SK-N-SH (cell line): Measurements from ENCODE around the gene ADAM33. TPM values are rescaled to one million over a fixed set of nuclear protein-coding genes. Genes with fewer than 3 reads are reported as not detected.

ENCODE experiments used
- CTCF ChIA-PET: fragments of 300-600, 350-600 bp; formaldehyde crosslinking; extraction: SDS; loops from one replicate; lab custom pipeline; 2021; lab: Yijun Ruan, JAX
- POLR2A ChIA-PET: fragments of 350-600 bp; sonication (Branson Sonifier 250); formaldehyde crosslinking; extraction: SDS; loops from one replicate; lab custom pipeline; 2020; ENCODE audit warnings: antibody characterized with exemption, inconsistent platforms; lab: Yijun Ruan, JAX
- DNase-seq: peaks from one replicate; pipeline ENCODE4 v3.0.0; 2012
- H2AFZ ChIP-seq: fragments of 200-600 bp; sonication (generic); 2 replicates; pipeline ENCODE4 v1.8.1; 2016; ENCODE audit warnings: antibody characterized with exemption, mild to moderate bottlenecking, low read depth
- H3F3A ChIP-seq: fragments of 200-600 bp; sonication (generic); replicated peaks from 2 replicates; pipeline ENCODE3; 2016; ENCODE audit warnings: antibody characterized with exemption, mild to moderate bottlenecking; ENCODE audit not compliant: insufficient read depth
- H3K27ac ChIP-seq, 2 experiments: fragments of 200-500 bp in 1 of 2; fragments of 200-600 bp in 1 of 2; sonication (Bioruptor generic) in 1 of 2; sonication (generic), shearing (Covaris generic) in 1 of 2; 2 replicates each; pipeline versions ENCODE4 v1.5.1 to v1.6.1; 2014 to 2016; ENCODE audit warnings: low read depth in 2 of 2, inconsistent platforms in 1 of 2, low read length in 1 of 2, mild to moderate bottlenecking in 1 of 2, mixed read lengths in 1 of 2
- H3K27me3 ChIP-seq: fragments of 200-600 bp; sonication (generic), shearing (Covaris generic); 2 replicates; pipeline ENCODE4 v1.6.1; 2016; ENCODE audit warnings: mixed run types; ENCODE audit not compliant: insufficient read depth
- H3K36me3 ChIP-seq, 2 experiments: fragments of 200-500 bp in 1 of 2; fragments of 200-600 bp in 1 of 2; sonication (Bioruptor generic) in 1 of 2; sonication (generic) in 1 of 2; replicated peaks in 1 of 2; 2 replicates each; pipeline versions ENCODE3 to v1.5.1; 2014 to 2016; ENCODE audit warnings: low read length in 1 of 2, mild to moderate bottlenecking in 1 of 2; ENCODE audit not compliant: insufficient read depth in 2 of 2, control insufficient read depth in 1 of 2
- H3K4me1 ChIP-seq, 2 experiments: fragments of 200-500 bp in 1 of 2; fragments of 200-600 bp in 1 of 2; sonication (Bioruptor generic) in 1 of 2; sonication (generic), shearing (Covaris generic) in 1 of 2; 2 replicates each; pipeline versions ENCODE4 v1.5.1 to v1.6.1; 2014 to 2016; ENCODE audit warnings: low read depth in 1 of 2, low read length in 1 of 2, mixed run types in 1 of 2; ENCODE audit not compliant: insufficient read depth in 2 of 2, control insufficient read depth in 1 of 2
- H3K4me2 ChIP-seq: fragments of 200-600 bp; sonication (generic), shearing (Covaris generic); 2 replicates; pipeline ENCODE4 v1.6.1; 2017; ENCODE audit warnings: mixed run types
- H3K4me3 ChIP-seq, 2 experiments: fragments of 200-500 bp in 1 of 2; fragments of 200-600 bp in 1 of 2; sonication (Bioruptor generic) in 1 of 2; sonication (generic), shearing (Covaris generic) in 1 of 2; 2 replicates each; pipeline versions ENCODE4 v1.5.1 to v1.8.1; 2014 to 2016; ENCODE audit warnings: low read depth in 2 of 2, inconsistent platforms in 1 of 2, low read length in 1 of 2, mild to moderate bottlenecking in 1 of 2, mixed read lengths in 1 of 2, moderate library complexity in 1 of 2
- H3K79me2 ChIP-seq: fragments of 200-600 bp; sonication (generic); 2 replicates; pipeline ENCODE4 v1.8.1; 2017; ENCODE audit warnings: mild to moderate bottlenecking; ENCODE audit not compliant: insufficient read depth
- H3K9ac ChIP-seq: fragments of 200-600 bp; sonication (generic); 2 replicates; pipeline ENCODE4 v1.6.1; 2017; ENCODE audit warnings: mixed run types
- H3K9me2 ChIP-seq: fragments of 200-600 bp; sonication (generic); 2 replicates; pipeline ENCODE4 v1.6.1; 2017; ENCODE audit warnings: mixed run types
- H3K9me3 ChIP-seq: fragments of 200-600 bp; sonication (generic); 2 replicates; pipeline ENCODE4 v1.6.1; 2017; ENCODE audit warnings: mixed run types, mild to moderate bottlenecking, moderate library complexity
- H4K20me1 ChIP-seq: fragments of 200-600 bp; sonication (generic); 2 replicates; pipeline ENCODE4 v1.6.1; 2017; ENCODE audit warnings: mild to moderate bottlenecking, mixed run types; ENCODE audit not compliant: insufficient read depth
- CHD2 ChIP-seq: fragments of 150-350 bp; IDR thresholded peaks from 2 replicates; pipeline ENCODE4 v1.6.1; 2018; ENCODE audit warnings: low read length; ENCODE audit not compliant: partially characterized antibody
- ELF1 ChIP-seq: IDR thresholded peaks from 2 replicates; pipeline ENCODE4 v1.4.0; 2012
- FOXM1 ChIP-seq: IDR thresholded peaks from 2 replicates; pipeline ENCODE4 v1.4.0; 2012; ENCODE audit warnings: low read depth, mild to moderate bottlenecking
- GATA2 ChIP-seq: sonication (generic); formaldehyde crosslinking; IDR thresholded peaks from 2 replicates; pipeline ENCODE4 v1.5.0; 2020; ENCODE audit warnings: mild to moderate bottlenecking, missing genetic modification reagents
- POLR2AphosphoS5 ChIP-seq: IDR thresholded peaks from 2 replicates; pipeline ENCODE4 v1.6.1; 2012; ENCODE audit warnings: low read depth, low read length
- RAD21 ChIP-seq: IDR thresholded peaks from 2 replicates; pipeline ENCODE4 v1.6.1; 2012; ENCODE audit warnings: mild to moderate bottlenecking, low read length
- RCOR1 ChIP-seq: fragments of 150-350 bp; IDR thresholded peaks from 2 replicates; pipeline ENCODE4 v1.6.1; 2017; ENCODE audit warnings: antibody characterized with exemption, low read length
- RFX5 ChIP-seq: IDR thresholded peaks from 2 replicates; pipeline ENCODE4 v1.6.1; 2012; ENCODE audit warnings: mild to moderate bottlenecking, improper control_type of control experiment, low read length
- SIN3A ChIP-seq: IDR thresholded peaks from 2 replicates; pipeline ENCODE4 v1.6.1; 2012; ENCODE audit warnings: low read depth, mild to moderate bottlenecking, low read length, moderate library complexity, borderline replicate concordance
- TAF1 ChIP-seq: IDR thresholded peaks from 2 replicates; pipeline ENCODE4 v1.6.1; 2012; ENCODE audit warnings: low read depth, mild to moderate bottlenecking, low read length, moderate library complexity, borderline replicate concordance
- YY1 ChIP-seq: IDR thresholded peaks from 2 replicates; pipeline ENCODE4 v1.4.0; 2012; ENCODE audit warnings: low read depth, mild to moderate bottlenecking
- WGBS: methylation state at CpG from one replicate; pipeline ENCODE4 v1.1.6; 2017; ENCODE audit warnings: low lambda C conversion rate; 5-methylcytosine and 5-hydroxymethylcytosine counted together
- polyA plus RNA-seq, 3 experiments: library from polyadenylated mRNA; depleted of rRNA; stranded (reverse); fragments of >200 nt; gene quantifications; 2 replicates each; pipeline ENCODE4 v1.2.3, GENCODE V29; 2012
- TF ChIP-seq, protein P1 (sequence below): IDR thresholded peaks from 2 replicates; pipeline ENCODE4 v1.6.1; 2012; ENCODE audit warnings: mild to moderate bottlenecking, low read depth, low read length, moderate library complexity
- TF ChIP-seq, protein P2 (sequence below): IDR thresholded peaks from 2 replicates; pipeline ENCODE4; 2012
- TF ChIP-seq, protein P3 (sequence below): fragments of 150-350 bp; IDR thresholded peaks from 2 replicates; pipeline ENCODE4 v1.6.1; 2016; ENCODE audit warnings: mild to moderate bottlenecking, low read depth, low read length
- TF ChIP-seq, protein P4 (sequence below): fragments of 200-600 bp; sonication (generic); IDR thresholded peaks from 2 replicates; pipeline ENCODE4 v1.6.1; 2017; ENCODE audit warnings: antibody characterized with exemption, mild to moderate bottlenecking, moderate library complexity

The ADAM33 gene
- polyA plus RNA-seq, 1 of the 3 experiments (the other 2 are of a cell fraction): 4.8 TPM

DNA sequence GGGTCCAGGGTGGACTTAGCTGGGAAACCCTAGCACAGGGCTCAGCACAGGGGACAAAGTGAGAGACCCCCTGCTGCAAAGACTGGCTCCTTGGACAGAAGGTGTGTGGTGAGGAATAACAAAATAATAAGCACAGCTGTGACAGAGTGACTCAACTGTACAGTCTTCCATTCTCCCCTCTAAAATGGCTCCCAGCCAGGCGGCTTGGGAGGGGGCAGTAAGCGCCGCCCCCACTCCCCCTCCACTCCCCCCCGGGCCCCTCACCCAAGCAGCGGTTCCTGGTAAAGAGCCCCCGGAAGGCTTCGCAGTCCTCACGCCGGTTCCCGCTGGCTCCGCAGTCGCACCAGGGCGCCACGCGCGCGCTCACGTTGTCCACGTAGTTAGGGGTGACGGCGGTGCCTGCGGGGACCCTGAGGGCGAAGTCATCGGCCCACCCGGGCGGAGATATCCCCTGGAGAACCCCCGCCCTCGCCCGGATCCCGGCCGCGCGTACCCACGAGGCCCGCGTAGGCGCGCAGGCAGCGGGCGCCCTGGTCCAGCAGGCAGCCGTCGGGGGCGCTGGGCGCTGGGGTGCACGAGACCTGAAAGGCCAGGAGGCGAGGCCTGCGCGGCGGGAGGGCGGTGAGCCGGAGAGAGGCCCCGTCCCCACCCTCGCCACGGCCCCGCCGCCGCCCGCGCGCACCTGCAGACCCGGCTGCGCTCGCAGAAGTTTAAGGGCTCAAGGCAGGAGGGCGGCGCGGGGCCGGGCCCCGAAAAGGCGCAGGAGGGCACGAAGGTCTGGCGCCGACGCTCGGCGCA is 21.3 kb downstream of the ADAM33 start:
- WGBS: 18% methylated on average over 44 of the region's 75 CpGs

DNA sequence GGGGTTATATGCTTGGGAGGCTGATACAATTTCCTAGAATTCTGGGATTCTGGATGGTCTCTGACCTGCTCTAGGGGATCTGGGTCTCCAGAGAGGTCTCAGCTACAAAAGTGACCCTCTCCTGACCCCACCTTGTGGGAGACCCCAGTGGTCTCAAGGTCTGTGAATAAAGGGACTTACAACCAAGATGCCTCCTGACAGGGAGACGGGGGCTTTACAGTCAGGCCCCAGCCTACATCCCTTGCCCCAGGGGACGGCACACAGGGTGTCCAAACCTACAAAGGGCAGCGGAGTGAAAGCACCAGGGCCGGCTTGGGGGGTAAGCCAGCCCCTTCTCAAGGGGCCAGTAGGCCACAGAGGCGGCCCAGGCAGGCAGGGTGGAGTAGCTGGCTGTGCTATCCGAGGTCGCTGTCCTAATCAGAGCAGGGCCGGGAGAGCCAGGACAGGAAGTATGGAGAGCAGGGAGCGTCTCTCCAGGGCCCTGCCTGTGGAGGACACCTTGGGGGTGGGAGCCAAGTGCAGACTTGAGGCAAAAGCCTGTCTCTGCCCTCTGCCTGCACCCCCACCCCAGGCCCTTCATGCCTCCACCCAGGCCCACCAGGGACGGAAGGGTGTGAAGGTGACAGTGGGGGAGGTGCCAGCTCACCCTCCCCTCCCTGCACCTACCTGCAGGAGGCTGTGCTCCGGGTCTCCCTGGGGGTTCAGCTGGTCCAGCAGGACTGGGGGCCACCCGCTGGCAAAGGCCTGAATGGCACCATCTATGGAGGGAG is 22.1 kb downstream of the ADAM33 start:
- H4K20me1 ChIP-seq: no peaks in the 10 kb centered on the region
- H2AFZ ChIP-seq: no peak overlapping the region
- H3K27ac ChIP-seq: no peak overlapping the region
- no peaks in the 10 kb centered on the region for H3K36me3 ChIP-seq
- peak; percentile 61 for DNase-seq
- H3K4me2 ChIP-seq: no peak overlapping the region
- POLR2A ChIA-PET: no interaction called here
- CTCF ChIA-PET: interaction anchor here (1.2 to 1.9 kb wide), 6 partner anchors 8 to 128 kb away, joined by 3 to 11 read pairs (median 4); no protein-coding TSS in a partner anchor
- H3K9me3 ChIP-seq: no peaks in the 10 kb centered on the region
- H3K4me3 ChIP-seq: no peak overlapping the region
- no peaks in the 10 kb centered on the region for H3F3A ChIP-seq
- H3K4me1 ChIP-seq: peaks cover 0 to 5% of the 10 kb centered on the region in 2 experiments; a peak in 1 of 4 replicates
- H3K9ac ChIP-seq: no peak overlapping the region
- 44% methylated on average over 7 of the region's 12 CpGs for WGBS
- H3K79me2 ChIP-seq: no peaks in the 10 kb centered on the region
- H3K9me2 ChIP-seq: no peaks in the 10 kb centered on the region
- H3K27me3 ChIP-seq: peaks cover 41% of the 10 kb centered on the region
- TF ChIP-seq TAF1 (no peak), CHD2 (no peak), POLR2AphosphoS5 (no peak), FOXM1 (no peak), RCOR1 (no peak), ELF1 (no peak), SIN3A (no peak), GATA2 (no peak)
- TF ChIP-seq, protein P1, sequence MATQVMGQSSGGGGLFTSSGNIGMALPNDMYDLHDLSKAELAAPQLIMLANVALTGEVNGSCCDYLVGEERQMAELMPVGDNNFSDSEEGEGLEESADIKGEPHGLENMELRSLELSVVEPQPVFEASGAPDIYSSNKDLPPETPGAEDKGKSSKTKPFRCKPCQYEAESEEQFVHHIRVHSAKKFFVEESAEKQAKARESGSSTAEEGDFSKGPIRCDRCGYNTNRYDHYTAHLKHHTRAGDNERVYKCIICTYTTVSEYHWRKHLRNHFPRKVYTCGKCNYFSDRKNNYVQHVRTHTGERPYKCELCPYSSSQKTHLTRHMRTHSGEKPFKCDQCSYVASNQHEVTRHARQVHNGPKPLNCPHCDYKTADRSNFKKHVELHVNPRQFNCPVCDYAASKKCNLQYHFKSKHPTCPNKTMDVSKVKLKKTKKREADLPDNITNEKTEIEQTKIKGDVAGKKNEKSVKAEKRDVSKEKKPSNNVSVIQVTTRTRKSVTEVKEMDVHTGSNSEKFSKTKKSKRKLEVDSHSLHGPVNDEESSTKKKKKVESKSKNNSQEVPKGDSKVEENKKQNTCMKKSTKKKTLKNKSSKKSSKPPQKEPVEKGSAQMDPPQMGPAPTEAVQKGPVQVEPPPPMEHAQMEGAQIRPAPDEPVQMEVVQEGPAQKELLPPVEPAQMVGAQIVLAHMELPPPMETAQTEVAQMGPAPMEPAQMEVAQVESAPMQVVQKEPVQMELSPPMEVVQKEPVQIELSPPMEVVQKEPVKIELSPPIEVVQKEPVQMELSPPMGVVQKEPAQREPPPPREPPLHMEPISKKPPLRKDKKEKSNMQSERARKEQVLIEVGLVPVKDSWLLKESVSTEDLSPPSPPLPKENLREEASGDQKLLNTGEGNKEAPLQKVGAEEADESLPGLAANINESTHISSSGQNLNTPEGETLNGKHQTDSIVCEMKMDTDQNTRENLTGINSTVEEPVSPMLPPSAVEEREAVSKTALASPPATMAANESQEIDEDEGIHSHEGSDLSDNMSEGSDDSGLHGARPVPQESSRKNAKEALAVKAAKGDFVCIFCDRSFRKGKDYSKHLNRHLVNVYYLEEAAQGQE: no peak
- TF ChIP-seq, protein P2, sequence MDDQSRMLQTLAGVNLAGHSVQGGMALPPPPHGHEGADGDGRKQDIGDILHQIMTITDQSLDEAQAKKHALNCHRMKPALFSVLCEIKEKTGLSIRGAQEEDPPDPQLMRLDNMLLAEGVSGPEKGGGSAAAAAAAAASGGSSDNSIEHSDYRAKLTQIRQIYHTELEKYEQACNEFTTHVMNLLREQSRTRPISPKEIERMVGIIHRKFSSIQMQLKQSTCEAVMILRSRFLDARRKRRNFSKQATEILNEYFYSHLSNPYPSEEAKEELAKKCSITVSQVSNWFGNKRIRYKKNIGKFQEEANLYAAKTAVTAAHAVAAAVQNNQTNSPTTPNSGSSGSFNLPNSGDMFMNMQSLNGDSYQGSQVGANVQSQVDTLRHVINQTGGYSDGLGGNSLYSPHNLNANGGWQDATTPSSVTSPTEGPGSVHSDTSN: no peak
- TF ChIP-seq, protein P3, sequence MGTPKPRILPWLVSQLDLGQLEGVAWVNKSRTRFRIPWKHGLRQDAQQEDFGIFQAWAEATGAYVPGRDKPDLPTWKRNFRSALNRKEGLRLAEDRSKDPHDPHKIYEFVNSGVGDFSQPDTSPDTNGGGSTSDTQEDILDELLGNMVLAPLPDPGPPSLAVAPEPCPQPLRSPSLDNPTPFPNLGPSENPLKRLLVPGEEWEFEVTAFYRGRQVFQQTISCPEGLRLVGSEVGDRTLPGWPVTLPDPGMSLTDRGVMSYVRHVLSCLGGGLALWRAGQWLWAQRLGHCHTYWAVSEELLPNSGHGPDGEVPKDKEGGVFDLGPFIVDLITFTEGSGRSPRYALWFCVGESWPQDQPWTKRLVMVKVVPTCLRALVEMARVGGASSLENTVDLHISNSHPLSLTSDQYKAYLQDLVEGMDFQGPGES: no peak

More for the DNA sequence above, 21.3 kb downstream of the ADAM33 start:
- Histone ChIP-seq H3K27me3 (peaks cover 41% of the 10 kb centered on the region), H3K4me1 (no peaks in the 10 kb centered on the region; a peak in 1 of 4 replicates), H2AFZ (no peak overlapping the region), H3K27ac (no peak overlapping the region), H3K4me3 (no peak overlapping the region), H3K9me2 (no peaks in the 10 kb centered on the region), H3K36me3 (no peaks in the 10 kb centered on the region), H3F3A (no peaks in the 10 kb centered on the region), H3K79me2 (no peaks in the 10 kb centered on the region), H3K9ac (no peak overlapping the region), H3K9me3 (no peaks in the 10 kb centered on the region), H3K4me2 (no peak overlapping the region), H4K20me1 (no peaks in the 10 kb centered on the region)
- peak; percentile 53 for DNase-seq
- ChIA-PET CTCF (interaction anchor here (0.8 to 2.2 kb wide), 4 partner anchors 16 to 127 kb away, joined by 3 to 7 read pairs (median 4); no protein-coding TSS in a partner anchor), POLR2A (no interaction called here)
- TF ChIP-seq, protein P4, sequence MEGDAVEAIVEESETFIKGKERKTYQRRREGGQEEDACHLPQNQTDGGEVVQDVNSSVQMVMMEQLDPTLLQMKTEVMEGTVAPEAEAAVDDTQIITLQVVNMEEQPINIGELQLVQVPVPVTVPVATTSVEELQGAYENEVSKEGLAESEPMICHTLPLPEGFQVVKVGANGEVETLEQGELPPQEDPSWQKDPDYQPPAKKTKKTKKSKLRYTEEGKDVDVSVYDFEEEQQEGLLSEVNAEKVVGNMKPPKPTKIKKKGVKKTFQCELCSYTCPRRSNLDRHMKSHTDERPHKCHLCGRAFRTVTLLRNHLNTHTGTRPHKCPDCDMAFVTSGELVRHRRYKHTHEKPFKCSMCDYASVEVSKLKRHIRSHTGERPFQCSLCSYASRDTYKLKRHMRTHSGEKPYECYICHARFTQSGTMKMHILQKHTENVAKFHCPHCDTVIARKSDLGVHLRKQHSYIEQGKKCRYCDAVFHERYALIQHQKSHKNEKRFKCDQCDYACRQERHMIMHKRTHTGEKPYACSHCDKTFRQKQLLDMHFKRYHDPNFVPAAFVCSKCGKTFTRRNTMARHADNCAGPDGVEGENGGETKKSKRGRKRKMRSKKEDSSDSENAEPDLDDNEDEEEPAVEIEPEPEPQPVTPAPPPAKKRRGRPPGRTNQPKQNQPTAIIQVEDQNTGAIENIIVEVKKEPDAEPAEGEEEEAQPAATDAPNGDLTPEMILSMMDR: no peak
- no peak for TF ChIP-seq RFX5
- TF ChIP-seq YY1: no peak
- TF ChIP-seq RAD21: no peak
- TF ChIP-seq GATA2: no peak
